GM12878 (cell line): ENCODE results near the gene THAP7. TPM values are rescaled to one million over a fixed set of nuclear protein-coding genes. Genes with fewer than 3 reads are reported as not detected.

Experiments
- ATAC-seq: fragments of 200-7000 bp; cut with Tn5 transposase; 3 replicates; pipeline ENCODE4 v1.9.1; 2020; ENCODE audit warnings: mild to moderate bottlenecking, moderate library complexity
- BruUV-seq: library from RNA; stranded (reverse); fragments of 400-500 nt; replicated peaks from 2 replicates; lab custom pipeline; 2021; lab: Mats Ljungman, UMichigan
- CTCF ChIA-PET: fragments of 300-600 bp; sonication (Branson Sonifier 250); formaldehyde crosslinking; extraction: SDS; loops from one replicate; lab custom pipeline; 2021; ENCODE audit warnings: inconsistent platforms; lab: Yijun Ruan, JAX
- POLR2A ChIA-PET: fragments of 350-600 bp; formaldehyde crosslinking; extraction: SDS; loops from one replicate; lab custom pipeline; 2021; ENCODE audit warnings: inconsistent platforms; lab: Charles Lee
- RAD21 ChIA-PET: fragments of 300-600 bp; sonication (Branson Sonifier 250); formaldehyde crosslinking; loops from one replicate; lab custom pipeline; 2023; ENCODE audit warnings: antibody characterized with exemption; ENCODE audit not compliant: unreplicated experiment; lab: Charles Lee
- SMC1A ChIA-PET: fragments of 300-600 bp; sonication (Branson Sonifier 250); formaldehyde crosslinking; loops from one replicate; lab custom pipeline; 2023; ENCODE audit not compliant: unreplicated experiment, uncharacterized antibody; lab: Charles Lee
- DNase-seq: peaks from one replicate; pipeline ENCODE4 v3.0.0-alpha.2; 2011; ENCODE audit warnings: low read depth, low spot score
- FAIRE-seq: peaks from 3 replicates; lab custom pipeline; 2011; peaks lifted over from hg19 to GRCh38; lab: Jason Lieb, UNC
- H2AFZ ChIP-seq: 2 replicates; pipeline ENCODE4 v1.6.0; 2011; ENCODE audit warnings: low read depth, low read length, control low read depth; ENCODE audit not compliant: control insufficient read depth
- H3K27ac ChIP-seq: 2 replicates; pipeline ENCODE4 v1.5.1; 2011; ENCODE audit warnings: control low read depth; ENCODE audit not compliant: control insufficient read depth, insufficient read depth
- H3K27me3 ChIP-seq, 2 experiments: replicated peaks in 1 of 2; 2 replicates each; pipeline versions ENCODE4 v1.6.0 to v1.6.1; 2011; ENCODE audit warnings: low read length in 1 of 2; ENCODE audit not compliant: control insufficient read depth in 2 of 2, insufficient read depth in 2 of 2
- H3K36me3 ChIP-seq, 2 experiments: 2 replicates each; pipeline ENCODE4 v1.5.1; 2011; ENCODE audit warnings: low read length in 1 of 2; ENCODE audit not compliant: control insufficient read depth in 2 of 2, insufficient read depth in 2 of 2
- H3K4me1 ChIP-seq: 2 replicates; pipeline ENCODE4 v1.6.1; 2011; ENCODE audit warnings: mild to moderate bottlenecking, low read length, moderate library complexity, mixed read lengths; ENCODE audit not compliant: control insufficient read depth, insufficient read depth
- H3K4me2 ChIP-seq: 2 replicates; pipeline ENCODE4 v1.6.0; 2011; ENCODE audit warnings: control low read depth; ENCODE audit not compliant: control insufficient read depth, insufficient read depth
- H3K4me3 ChIP-seq: fragments of 200-600 bp; sonication (generic); 2 replicates; pipeline ENCODE4 v1.5.1; 2016
- H3K79me2 ChIP-seq: 2 replicates; pipeline ENCODE4 v1.6.0; 2011; ENCODE audit warnings: low read length; ENCODE audit not compliant: control insufficient read depth, insufficient read depth
- H3K9ac ChIP-seq: 2 replicates; pipeline ENCODE4 v1.8.0; 2011; ENCODE audit warnings: low read length, control low read depth, mixed read lengths; ENCODE audit not compliant: control insufficient read depth, insufficient read depth
- H3K9me3 ChIP-seq: replicated peaks from 3 replicates; pipeline ENCODE4 v1.5.1; 2011; ENCODE audit warnings: mild to moderate bottlenecking, low read length; ENCODE audit not compliant: control insufficient read depth, insufficient read depth
- H4K20me1 ChIP-seq: 2 replicates; pipeline ENCODE4 v1.6.0; 2011; ENCODE audit not compliant: control insufficient read depth, insufficient read depth
- CREM ChIP-seq: IDR thresholded peaks from 2 replicates; pipeline ENCODE4 v1.6.1; 2014; ENCODE audit warnings: antibody characterized with exemption, low read depth
- MLLT1 ChIP-seq: fragments of 450-650 bp; IDR thresholded peaks from 2 replicates; pipeline ENCODE4 v1.6.1; 2016; ENCODE audit warnings: mild to moderate bottlenecking
- MTA3 ChIP-seq: IDR thresholded peaks from 2 replicates; pipeline ENCODE4 v1.6.1; 2012; ENCODE audit warnings: low read length, inconsistent platforms, borderline replicate concordance
- NFYA ChIP-seq: IDR thresholded peaks from 2 replicates; pipeline ENCODE4 v1.6.1; 2011; ENCODE audit warnings: low read depth, mild to moderate bottlenecking, low read length, improper control_type of control experiment, borderline replicate concordance
- PAX5 ChIP-seq: IDR thresholded peaks from 2 replicates; pipeline ENCODE4 v1.6.1; 2011; ENCODE audit warnings: low read depth, low read length, borderline replicate concordance
- RAD21 ChIP-seq: IDR thresholded peaks from 2 replicates; pipeline ENCODE4 v1.6.1; 2011; ENCODE audit warnings: mild to moderate bottlenecking, low read depth, low read length, moderate library complexity; ENCODE audit not compliant: insufficient read depth
- SUZ12 ChIP-seq: fragments of 200-600 bp; sonication (generic); IDR thresholded peaks from one replicate; pipeline ENCODE4 v1.6.1; 2018; ENCODE audit warnings: antibody characterized with exemption, mild to moderate bottlenecking; ENCODE audit not compliant: unreplicated experiment
- ZBTB4 ChIP-seq: fragments of 450-650 bp; formaldehyde crosslinking; IDR thresholded peaks from 2 replicates; pipeline ENCODE4 v1.4.0; 2022; ENCODE audit warnings: mild to moderate bottlenecking, moderate library complexity
- WGBS: methylation state at CpG from one replicate; pipeline ENCODE4 v1.1.6; 2016; ENCODE audit warnings: low lambda C conversion rate; ENCODE audit not compliant: insufficient replicate concordance, insufficient coverage; ENCODE audit errors: missing lambda C conversion rate; 5-methylcytosine and 5-hydroxymethylcytosine counted together
- in situ Hi-C: fragments of 300-500 bp; cut with MboI; formaldehyde crosslinking; loops from 9 replicates; pipeline ENCODE4 v1.14.3; 2018; ENCODE audit warnings: mixed read lengths
- intact Hi-C: fragments of 100-400 bp; cut with micrococcal nuclease; formaldehyde crosslinking; loops from one replicate; pipeline ENCODE4 v1.14.2; 2022; ENCODE audit not compliant: unreplicated experiment
- polyA plus RNA-seq, 11 experiments: library from polyadenylated mRNA; depleted of rRNA in 4 of 11; unstranded in 6 of 11; stranded (reverse) in 5 of 11; fragments of >200 nt; fragmentation: Nextera tagmentation in 4 of 11; fragmentation: Illumina TruSeq in 1 of 11; extraction: Ambion mirVana in 4 of 11; extraction: Trizol in 1 of 11; gene quantifications; 1 replicate in 1 of 11; 2 replicates in 10 of 11; pipeline versions ENCODE4 v1.2.1 to v1.2.3, GENCODE V29; 2011 to 2016; ENCODE audit warnings: inconsistent platforms in 2 of 11, missing spikeins in 2 of 11, low read depth in 1 of 11
- total RNA-seq, 4 experiments: library from RNA; depleted of rRNA in 3 of 4; stranded (reverse); fragments of >200 nt in 3 of 4; fragmentation: Illumina TruSeq in 1 of 4; extraction: Trizol in 1 of 4; gene quantifications; 2 replicates each; pipeline versions ENCODE4 v1.2.1 to v1.2.3, GENCODE V29; 2013 to 2021

Gene THAP7
- total and polyA plus RNA-seq, 10 of the 15 experiments (the other 5 are each of a cell fraction or from before 2014, with no cell fraction given), result 0.66 to 58.3 (median 26.3) TPM

GRCh38 chr22:20978419-20978818 is 23.5 kb downstream of the THAP7 start:
- ATAC-seq (no peak), DNase-seq (no peak), FAIRE-seq (no peak)
- intact Hi-C loops, result no loop called here
- 43% methylated on average over 2 of the region's 2 CpGs for WGBS
- RAD21 ChIA-PET, result no interaction called here
- SMC1A ChIA-PET, result interaction anchor here (1.9 kb wide), 1 partner anchor 24 kb away, joined by 4 read pairs; no protein-coding TSS in a partner anchor
- Histone ChIP-seq H3K27ac (no peak overlapping the region), H3K79me2 (peaks cover 16% of the 10 kb centered on the region), H3K27me3 (no peaks in the 10 kb centered on the region), H3K36me3 (no peaks in the 10 kb centered on the region), H2AFZ (no peak overlapping the region), H3K9me3 (peaks cover 6% of the 10 kb centered on the region; the same call in 2 of the 3 replicates), H3K9ac (no peak overlapping the region), H4K20me1 (no peaks in the 10 kb centered on the region), H3K4me2 (no peak overlapping the region), H3K4me1 (peaks cover 8% of the 10 kb centered on the region; the same call in 1 of the 2 replicates), H3K4me3 (no peak overlapping the region)
- CTCF ChIA-PET, result interaction anchor here (1.0 kb wide), 1 partner anchor 92 kb away, joined by 3 read pairs; no protein-coding TSS in a partner anchor
- in situ Hi-C loops, result no loop called here
- TF ChIP-seq MLLT1 (no peak), CREM (no peak), MTA3 (no peak), PAX5 (no peak), RAD21 (no peak), SUZ12 (no peak), ZBTB4 (CRISPR knock-in tag) (no peak), NFYA (no peak)
- POLR2A ChIA-PET, result no interaction called here
- no TSS peak for BruUV-seq
